Amniotic epithelial cell (primary cell): Measurements from ENCODE around the gene RYR1.
"Not testable (repeated sequence)": the region's sequence is repeated elsewhere in the genome, so short reads cannot be mapped to it uniquely, and the experiment has no call there.

Source experiments
- DNase-seq: peaks from one replicate; pipeline ENCODE4 v3.0.0-alpha.2; 2010; ENCODE audit warnings: low read depth

Gene RYR1

GRCh38 chr19:38457690-38458405, 24.4 kb downstream of the RYR1 start:
- no peak for DNase-seq

GRCh38 chr19:38458991-38459390, 25.5 kb downstream of the RYR1 start:
- DNase-seq, result no peak

- no peak for DNase-seq
Observed at GRCh38 chr19:38463365-38463764, 29.9 kb downstream of the RYR1 start.

GRCh38 chr19:38464421-38465082, 31.1 kb downstream of the RYR1 start:
- DNase-seq, result no peak

- no peak for DNase-seq
Observed at GRCh38 chr19:38466050-38466449, 32.6 kb downstream of the RYR1 start.

- no peak for DNase-seq
Observed at GRCh38 chr19:38467541-38468525, 34.3 kb downstream of the RYR1 start.

GRCh38 chr19:38469151-38469550, 35.7 kb downstream of the RYR1 start:
- DNase-seq, result no peak

- no peak for DNase-seq
Observed at GRCh38 chr19:38470788-38471480, 37.4 kb downstream of the RYR1 start.

GRCh38 chr19:38472725-38473124, 39.2 kb downstream of the RYR1 start:
- DNase-seq, result not testable (repeated sequence)

- no peak for DNase-seq
Observed at GRCh38 chr19:38473201-38473600, 39.7 kb downstream of the RYR1 start.

GRCh38 chr19:38475176-38475575, 41.7 kb downstream of the RYR1 start:
- no peak for DNase-seq

- no peak for DNase-seq
Observed at GRCh38 chr19:38478273-38478971, 44.9 kb downstream of the RYR1 start.

GRCh38 chr19:38482496-38482895, 49.0 kb downstream of the RYR1 start:
- no peak for DNase-seq

- no peak for DNase-seq
Observed at GRCh38 chr19:38483016-38483630, 49.6 kb downstream of the RYR1 start.

GRCh38 chr19:38484747-38485146, 51.3 kb downstream of the RYR1 start:
- no peak for DNase-seq

- DNase-seq, result no peak
Observed at GRCh38 chr19:38485541-38486285, 52.2 kb downstream of the RYR1 start.

- DNase-seq, result no peak
Observed at GRCh38 chr19:38486731-38487336, 53.3 kb downstream of the RYR1 start.

- DNase-seq, result no peak
Observed at GRCh38 chr19:38488096-38488495, 54.6 kb downstream of the RYR1 start.

GRCh38 chr19:38488776-38489481, 55.4 kb downstream of the RYR1 start:
- DNase-seq, result no peak
